Right kidney (tissue), 1 donor: Measurements from ENCODE around the gene DEDD2.

ENCODE experiments used
- DNase-seq: peaks from one replicate; pipeline ENCODE4 v3.0.0-alpha.2; 2016

Gene DEDD2

DNA sequence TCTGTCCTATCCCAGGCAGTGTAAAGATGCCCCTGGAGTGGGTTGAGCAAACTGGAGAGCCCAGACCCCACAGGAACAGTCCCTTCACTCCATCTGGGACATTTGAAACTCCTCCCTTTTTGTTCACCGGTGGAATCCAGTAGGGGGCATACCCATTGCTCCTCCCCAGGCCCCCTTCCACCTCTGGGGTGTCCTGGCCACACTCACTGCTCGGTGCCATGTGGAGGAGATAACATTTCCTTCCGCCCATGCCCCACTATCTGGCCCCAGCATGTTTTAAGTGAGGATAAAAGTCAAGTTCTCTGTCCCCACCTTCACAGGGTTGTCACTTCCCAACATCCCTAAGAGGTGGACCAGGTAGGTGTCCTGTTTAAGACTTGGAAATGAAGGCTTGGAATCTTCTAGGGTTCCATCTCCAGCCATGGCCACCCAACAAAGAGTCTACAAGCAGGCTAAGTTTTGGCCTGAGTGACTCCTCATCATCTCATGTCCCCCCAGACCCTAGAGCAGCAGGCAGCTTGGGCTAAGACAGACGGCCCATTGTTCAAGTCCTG, 11.9 kb upstream of the DEDD2 start:
- no peak for DNase-seq

DNA sequence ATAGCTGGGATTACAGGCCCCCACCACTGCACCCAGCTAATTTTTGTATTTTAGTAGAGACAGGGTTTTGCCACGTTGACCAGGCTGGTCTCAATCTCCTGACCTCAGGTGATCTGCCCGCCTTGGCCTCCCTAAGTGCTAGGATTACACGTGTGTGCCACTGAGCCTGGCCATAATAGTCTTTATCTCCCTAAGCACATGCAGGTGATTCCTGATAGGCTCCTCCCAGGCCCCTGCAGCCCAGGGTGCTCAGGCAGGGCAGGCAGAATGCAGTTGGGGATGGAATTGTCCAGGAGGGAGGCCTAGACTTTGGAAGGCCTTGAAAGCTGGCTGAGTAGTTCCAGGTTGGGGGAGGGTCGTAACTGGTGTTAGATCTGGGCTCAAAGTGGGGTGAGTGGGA, 11.2 kb upstream of the DEDD2 start:
- DNase-seq = no peak

DNA sequence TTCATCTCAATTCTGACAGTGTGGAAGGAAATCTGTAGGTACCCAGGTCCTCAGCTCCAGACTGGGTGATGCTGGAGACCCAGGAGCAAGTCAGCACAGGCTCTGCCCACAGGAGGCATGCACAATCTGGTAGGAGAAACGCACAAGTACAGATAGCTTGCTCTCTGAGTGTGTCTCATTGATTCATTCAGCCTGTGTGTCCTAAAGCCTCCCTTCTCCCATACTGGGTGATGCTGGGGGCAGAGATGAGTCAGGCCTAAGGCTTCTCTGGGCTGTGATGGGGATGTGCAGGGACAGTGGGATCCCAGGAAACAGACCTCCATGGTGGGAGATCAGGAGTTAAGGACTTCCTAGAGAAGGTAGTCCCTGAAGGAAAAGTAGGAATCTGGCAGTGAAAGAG, 9.4 kb upstream of the DEDD2 start:
- no peak for DNase-seq

DNA sequence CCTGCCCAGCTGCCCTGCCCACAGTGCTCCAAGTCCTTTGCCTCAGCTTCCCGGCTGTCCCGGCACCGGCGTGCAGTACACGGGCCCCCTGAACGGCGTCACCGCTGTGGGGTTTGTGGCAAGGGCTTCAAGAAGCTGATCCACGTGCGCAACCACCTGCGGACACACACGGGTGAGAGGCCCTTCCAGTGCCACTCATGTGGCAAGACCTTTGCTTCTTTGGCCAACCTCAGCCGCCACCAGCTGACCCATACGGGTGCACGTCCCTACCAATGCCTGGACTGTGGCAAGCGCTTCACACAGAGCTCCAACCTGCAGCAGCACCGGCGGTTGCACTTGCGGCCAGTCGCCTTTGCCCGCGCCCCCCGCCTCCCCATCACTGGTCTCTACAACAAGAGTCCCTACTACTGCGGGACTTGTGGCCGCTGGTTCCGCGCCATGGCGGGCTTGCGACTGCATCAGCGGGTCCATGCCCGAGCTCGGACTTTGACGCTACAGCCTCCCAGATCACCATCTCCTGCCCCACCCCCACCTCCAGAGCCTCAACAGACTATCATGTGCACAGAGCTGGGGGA, 8.3 kb upstream of the DEDD2 start:
- no peak for DNase-seq

DNA sequence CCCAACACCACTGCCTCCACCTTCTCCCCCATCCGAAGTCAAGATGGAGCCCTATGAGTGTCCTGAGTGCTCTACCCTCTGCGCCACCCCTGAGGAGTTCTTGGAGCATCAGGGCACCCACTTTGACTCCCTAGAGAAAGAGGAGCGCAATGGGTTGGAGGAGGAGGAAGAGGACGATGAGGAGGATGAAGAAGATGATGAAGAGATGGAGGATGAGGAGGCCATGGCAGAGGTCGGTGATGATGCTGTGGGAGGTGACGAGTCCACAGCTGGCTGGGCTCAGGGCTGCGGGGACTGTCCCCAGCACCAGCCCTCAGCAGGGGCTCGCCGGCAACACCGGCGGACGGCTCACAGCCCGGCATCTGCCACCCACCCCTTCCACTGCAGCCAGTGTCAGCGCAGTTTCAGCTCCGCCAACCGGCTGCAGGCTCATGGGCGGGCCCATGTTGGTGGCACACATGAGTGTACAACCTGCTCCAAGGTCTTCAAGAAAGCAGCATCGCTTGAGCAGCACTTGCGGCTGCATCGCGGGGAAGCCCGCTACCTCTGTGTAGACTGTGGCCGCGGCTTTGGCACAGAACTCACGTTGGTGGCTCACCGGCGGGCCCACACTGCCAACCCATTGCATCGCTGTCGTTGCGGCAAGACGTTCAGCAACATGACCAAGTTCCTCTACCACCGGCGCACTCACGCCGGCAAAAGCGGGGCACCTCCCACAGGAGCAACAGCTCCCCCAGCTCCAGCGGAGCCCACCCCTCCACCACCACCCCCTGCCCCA, 7.7 kb upstream of the DEDD2 start:
- no peak for DNase-seq

DNA sequence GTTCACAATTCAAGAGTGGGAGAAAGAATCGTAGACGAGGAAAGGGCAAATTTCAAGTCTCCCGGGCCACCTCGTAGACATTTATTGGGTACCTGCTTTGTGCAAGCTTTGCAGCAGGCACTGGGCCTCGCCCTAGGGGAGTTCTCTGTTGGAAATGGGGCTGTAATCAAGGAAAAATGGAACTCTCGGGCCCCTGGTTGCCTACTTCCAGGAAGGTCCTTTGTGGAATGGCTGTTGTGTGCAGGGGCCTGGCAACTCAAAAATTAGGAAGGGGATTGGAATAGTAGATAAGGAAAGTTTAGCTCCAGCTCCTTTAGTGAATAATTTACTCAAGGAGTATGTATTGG, 3.2 kb upstream of the DEDD2 start:
- DNase-seq = no peak

DNA sequence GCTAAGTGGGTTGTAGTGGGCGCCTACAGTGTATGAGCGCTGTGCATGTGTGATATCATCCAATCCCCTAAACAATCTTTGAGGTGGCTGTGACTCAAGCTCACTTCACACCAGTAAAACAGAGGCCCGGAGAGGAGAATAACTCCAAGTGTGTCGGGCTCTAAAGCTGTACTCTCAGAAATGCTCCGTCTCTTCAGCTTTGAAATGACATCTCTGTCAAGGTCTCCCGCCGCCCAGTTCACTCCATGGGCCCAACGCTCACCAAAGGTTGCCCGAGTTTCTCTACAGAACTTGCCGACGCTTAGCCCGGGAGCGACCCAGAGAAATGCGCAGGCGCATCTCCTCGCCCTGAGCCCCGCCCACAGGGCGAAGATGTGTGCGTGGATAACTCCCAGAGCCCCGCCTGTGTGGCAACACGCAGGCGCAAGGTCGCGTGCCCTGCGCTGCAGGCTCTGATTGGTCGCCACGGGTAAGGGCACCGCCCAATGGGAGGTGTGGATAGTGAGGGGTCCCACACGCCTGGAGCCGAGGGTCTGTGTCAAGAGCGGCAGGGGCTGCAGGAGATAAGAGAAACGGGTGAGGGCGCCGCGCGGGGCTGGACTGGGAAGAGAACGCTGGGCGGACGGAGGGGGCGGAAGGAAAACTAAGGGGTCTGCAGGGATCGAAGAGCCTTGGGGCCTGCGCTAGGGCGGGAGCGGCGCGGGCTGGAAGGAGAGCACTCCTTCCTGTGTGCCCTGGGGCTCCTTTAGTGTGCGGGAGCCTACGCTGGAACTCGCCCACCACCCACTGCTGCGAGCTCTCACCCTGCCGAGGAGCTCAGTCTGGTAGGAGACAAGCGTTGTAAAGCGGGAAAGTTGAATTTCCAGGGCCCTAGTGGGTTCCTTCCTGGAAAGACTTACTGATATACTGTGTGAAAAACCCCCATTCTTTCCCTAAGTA, 2.6 kb upstream of the DEDD2 start, which contains the start of gene ZNF526:
ZNF526 (plus strand) TSS at position 501 of the 939 bp plus-strand sequence. CDS start 4,092 bp downstream, outside the sequence.
- peak; percentile 92 for DNase-seq

DNA sequence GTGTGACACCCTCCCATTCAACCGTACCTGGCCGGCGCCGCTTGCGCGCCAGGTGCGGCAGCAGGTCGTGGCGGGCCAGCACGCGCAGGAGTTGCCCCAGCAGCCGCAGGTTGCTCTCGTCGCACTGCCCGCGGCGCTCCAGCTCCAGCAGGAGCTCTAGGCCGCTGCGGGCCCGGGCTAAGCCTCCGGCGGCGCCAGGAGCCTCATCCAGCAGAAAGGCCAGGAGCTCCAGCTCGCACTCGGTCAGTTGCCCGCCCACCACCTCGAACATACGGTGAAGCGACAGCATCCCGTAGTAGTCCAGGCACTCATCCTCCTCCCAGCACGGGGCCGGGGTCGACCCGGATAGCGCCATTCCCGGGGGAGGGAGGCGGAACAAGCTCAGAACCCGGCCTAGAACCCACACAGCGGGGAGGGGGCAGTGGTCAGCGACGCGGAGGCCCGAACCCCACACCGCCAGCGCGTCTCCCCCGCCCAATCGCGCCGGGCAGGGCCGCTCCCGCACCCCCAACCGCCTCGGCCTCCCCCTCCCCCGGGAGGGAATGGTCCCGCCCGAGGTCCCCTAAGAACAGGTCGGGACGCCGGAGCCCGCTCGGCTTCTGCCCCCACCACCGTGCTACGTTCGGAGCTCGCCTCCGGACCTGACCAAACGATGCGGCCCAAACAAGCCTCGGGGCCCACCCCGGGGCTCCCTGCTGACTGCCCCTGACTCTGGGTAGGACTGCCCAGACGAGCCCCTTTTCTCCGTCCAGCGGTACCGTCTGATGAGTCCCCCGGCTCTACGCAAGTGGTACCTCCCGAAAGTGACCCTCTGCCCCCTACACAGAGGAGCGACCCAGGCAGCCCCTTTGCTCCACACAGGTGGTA, 591 bp downstream of the DEDD2 start:
- peak; percentile 71 for DNase-seq

DNA sequence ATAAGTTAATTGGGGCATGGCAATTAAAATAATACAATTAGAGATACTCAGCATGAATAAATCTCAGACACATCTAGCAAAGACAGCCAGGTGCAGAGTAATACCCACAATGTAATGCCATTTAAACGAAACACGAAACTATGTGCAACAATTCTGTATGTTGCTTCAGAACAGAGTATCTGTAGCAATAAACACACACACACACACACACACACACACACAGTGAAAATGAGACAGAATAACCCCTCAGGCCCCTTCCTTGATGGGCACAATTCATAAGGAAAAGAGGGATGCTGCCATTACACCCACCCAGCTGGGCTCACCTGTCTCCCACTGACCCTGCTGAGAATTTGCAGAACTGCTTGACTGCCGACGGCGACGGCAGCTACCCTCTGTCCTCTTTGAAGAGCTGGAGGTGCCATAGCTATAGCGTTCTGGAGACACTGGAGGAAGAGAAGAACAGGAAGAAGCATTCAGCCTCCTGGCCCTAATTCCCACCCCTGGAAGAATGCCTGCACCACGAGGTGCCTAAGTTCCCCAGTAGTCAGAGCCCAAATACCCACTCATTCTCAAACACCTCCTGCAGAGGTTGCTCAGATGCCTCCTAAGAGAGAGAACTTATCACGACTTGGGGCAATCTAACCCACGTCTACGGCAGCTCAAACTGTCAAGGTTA, 2.5 kb downstream of the DEDD2 start:
- no peak for DNase-seq

DNA sequence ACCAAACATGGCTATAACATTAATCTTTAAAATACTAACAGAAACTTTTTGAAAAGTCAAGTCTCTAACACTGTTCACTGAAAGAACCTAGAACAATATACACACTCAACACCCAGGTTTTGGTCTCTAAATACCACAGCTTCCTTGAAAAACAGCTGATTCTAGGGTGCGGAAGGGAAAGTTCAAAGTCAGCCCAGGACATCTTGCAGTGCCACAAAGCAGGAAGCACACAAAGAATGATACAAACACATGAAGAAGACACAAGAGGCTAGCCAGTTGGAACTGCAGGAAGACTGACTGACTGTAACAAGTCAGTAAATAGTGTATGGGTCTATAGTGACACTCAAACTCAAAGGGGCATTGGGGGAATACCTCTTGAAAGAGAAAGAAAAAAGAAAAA, 4.6 kb downstream of the DEDD2 start:
- DNase-seq = no peak

DNA sequence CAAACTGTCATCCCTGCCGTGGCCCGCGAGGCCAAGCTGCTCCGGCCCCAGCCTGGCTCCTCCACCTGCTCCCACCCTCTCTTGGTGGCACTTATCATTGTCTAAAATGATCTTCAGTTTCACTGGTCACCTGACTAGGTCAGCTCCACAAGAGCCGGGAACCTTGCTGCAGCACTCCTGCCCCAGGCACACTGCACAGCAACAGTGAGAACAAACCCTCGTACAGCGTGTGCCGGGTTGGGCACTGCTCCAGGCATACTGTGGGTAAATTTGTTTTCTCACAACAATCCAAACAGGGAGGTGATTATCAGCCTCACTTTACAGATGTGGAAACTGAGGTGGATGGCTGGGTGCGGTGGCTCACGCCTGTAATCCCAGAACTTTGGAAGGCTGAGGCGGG, 8.9 kb downstream of the DEDD2 start:
- DNase-seq = no peak

DNA sequence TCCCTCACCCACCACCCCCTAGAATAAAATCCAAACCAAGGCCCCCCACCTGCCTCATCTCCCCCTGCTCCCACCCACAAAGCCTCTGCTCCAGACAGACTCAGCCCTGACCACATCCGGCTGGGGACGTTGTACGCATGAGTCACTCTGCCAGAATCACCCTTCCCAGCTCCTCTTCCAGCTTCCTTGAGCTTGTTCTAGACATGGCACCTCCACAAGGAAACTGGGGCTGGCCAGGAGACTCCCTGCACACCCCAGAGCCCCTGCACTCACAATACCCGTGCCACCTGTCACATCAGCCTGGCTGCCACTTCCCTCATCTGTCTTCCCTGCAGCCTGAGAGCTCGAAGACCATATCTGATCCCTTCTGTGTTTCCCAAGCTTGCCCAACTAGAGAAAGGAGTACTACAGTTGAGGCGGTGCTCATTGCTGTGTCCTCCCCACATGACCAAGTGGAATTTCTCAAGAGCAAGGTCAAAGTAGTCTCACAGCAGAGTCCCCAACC, 9.7 kb downstream of the DEDD2 start:
- DNase-seq = no peak

DNA sequence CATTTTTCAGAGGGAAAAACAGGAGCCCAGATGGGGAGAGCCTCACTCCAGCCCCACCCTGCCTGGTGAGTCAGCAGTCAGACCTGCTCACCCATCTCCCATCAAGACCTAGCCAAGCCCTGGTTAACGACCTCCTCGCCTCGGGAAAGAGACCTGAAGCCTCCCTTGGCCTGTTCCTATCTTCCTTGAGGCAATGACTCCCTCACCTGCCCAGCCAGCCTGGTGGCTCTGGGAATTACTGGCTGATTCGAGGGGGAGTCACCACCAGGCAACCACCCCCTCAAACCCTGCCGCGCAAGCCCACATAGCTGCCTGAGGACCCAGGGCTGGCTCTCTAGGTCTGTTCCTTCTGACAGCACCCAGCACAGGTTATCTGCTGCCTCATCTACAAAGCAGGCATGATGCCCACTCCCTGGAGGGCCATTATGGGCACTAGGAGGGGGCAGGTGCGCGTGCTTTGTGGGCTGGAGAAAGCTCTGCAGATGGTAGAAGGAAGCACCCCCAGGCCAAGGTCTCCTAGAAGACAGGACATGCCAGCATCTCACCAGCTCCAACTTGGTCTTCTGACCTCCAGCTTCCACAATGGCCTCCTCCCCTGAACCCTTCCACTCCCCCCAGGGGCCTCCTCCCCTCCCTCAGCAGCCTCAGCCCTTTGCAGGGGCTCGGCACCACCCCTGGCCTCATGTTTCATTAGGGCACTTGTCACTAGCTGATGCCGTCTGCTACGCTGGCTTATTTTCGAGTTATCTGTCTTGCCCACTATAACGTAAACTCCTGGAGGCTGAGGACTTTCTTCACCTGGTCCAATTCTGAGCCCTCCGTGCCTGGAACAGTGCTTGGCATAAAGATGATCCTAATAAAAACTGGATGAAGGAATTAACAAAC, 10.4 kb downstream of the DEDD2 start:
- DNase-seq = no peak

DNA sequence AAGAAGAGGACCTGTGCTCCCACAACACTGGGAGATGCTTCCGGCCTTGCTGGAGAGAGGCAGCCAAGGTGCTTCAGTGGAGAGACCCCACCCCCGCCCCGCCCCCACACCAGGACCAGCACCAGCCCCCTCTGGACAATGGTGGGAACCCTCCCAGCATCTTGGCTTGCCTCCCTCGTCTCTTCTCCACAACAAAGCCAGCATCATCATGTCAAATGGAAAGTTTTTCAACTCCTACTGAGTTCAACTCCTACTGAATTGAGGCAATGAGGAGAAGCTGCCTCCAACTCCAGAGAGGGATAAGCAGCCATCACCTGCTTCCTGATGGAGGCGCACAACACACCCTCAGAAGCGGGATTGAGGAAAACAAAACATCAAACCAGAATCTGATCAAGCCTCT, 12.8 kb downstream of the DEDD2 start:
- DNase-seq = no peak

DNA sequence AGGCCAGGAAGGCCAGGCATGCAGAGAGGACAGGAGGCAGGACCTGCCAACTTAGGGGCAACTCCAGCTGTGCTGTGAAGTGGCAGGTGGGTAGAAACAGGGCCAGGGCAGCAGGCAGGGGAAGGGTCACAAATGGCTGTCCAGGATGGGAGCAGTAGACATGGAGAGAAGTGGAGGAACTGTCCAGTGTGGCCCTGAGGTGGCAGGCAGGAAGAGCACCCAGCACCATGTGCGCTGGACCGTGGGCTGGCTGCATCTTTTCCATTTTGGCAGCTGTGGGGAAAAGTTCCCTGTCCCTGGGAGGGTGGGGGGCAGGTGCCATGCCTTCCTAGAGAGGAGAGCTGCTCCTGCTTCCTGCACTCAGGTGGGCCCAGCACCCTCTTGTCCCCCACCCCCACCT, 13.8 kb downstream of the DEDD2 start:
- no peak for DNase-seq

DNA sequence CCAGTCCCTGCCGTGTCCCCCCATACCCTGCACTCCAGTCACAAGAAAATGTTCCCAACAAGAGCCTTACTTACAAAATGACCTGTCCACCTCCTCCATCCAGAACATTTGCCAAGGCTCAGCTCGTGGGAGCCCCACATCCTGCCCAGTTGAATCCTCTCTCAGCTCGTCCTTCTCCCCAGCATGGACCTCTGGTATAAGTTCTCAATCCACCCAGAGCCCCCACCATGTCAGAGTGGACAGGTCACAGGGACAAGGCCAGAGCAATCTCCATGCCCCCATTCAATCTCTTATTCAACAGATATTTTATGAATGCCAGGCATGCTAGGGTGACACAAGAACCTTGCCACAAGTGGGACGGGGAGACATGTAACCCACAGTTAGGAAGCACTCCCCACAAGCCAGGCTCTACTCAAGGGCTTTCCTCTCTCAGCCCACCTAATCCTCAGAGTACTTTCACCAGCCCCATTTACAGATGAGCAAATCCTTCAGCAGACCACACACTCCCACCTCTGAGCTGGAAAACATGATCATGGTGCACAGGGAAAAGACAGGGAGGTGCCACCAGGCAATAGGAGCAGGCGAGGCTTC, 15.1 kb downstream of the DEDD2 start:
- DNase-seq = no peak

DNA sequence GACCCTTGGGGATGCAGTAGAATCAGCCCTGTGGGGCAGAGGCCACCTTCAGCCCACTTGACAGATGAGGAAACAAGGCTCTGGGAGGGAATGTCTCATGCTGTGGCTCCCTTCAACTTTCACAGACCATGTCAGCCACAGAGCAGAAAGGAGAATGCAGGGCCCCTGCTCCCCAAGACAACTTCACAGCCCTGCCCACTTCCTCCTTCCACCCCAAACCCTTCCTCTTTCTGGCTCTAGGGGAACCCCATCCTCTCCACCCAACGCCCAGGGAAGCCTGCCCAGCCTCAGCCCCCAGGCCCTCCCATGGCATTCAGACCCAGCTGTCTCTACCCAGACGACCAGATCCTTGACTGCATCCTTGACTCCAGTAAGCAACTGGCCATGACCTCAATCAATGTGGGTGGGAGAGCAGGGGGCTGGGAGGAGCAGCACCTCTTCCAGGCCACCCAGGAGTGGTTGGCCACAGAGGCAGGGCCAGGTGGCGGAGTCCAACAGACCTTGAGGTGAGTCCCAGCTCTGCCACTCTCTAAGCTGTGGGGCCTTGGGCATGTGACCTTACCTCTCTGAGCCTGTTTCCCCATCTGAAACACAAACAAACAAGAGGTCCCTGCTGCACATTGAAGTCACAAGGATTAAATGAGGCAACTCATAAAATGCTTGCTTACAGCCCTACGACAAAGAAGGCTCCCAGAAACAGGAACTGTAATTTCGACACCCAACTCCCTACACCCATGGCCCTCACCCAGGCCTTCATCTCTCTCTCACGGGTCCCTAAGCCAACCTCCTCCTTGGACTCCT, 15.8 kb downstream of the DEDD2 start:
- no peak for DNase-seq

DNA sequence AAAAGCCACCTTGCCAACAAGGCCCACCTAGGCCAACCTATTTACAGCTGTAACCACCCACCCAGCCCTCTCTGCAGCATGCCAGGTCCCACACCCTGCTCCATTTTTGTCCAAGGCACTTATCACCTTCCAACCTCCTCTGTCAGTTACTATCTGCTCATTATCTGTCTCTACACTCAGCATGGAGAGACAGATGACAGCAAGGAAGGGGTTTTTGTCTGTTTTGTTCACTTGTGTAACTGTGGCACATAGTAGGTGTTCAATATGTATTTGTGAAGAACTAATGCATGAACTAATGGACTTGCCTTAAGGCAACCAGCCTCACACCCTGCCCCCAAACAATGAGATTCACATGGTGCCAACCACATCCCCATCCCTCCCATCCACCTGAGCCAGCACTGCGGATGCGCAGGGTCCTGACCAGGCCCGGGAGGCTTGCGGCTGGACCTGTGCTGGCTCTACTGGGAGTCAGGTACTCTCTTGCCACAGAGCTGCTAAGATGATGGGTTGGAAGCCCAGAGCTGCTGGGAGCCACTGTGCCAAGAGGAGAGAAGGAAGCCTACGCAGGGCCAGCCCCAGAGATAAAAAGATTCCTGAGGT, 17.3 kb downstream of the DEDD2 start:
- DNase-seq = no peak
